Measurements from ENCODE around the gene JAG1. TPM values are rescaled to one million over a fixed set of nuclear protein-coding genes. Genes with fewer than 3 reads are reported as not detected.

JAG1 gene
- total RNA-seq, 1 experiment from 2014 or later, result 45.2 TPM

GRCh38 chr20:10641467-10641866 lies 32.3 kb downstream of the JAG1 start:
- ChIA-PET CTCF (no interaction called here), POLR2A (interaction anchor here (0.5 kb wide), 1 partner anchor 28 kb away, joined by 3 read pairs; no protein-coding TSS in a partner anchor)
- Mint-ChIP-seq H3K36me3 (peaks cover 82% of the 10 kb centered on the region), H3K9me3 (no peaks in the 10 kb centered on the region), H3K27me3 (ENCODE audit: low read depth) (no peaks in the 10 kb centered on the region), H3K4me1 (peaks cover 30% of the 10 kb centered on the region), H3K4me3 (no peak overlapping the region), H3K27ac (no peak overlapping the region; the same call in 1 of the 2 replicates)
- no peak for DNase-seq (ENCODE audit: low spot score)
- no peak for ATAC-seq
- no peak for TF ChIP-seq ZNF396 (CRISPR knock-in tag; IDR thresholded peaks at IDR 0.05; ENCODE audit: borderline replicate concordance)
- no peak for TF ChIP-seq ZNF138 (CRISPR knock-in tag; conservative IDR thresholded peaks at IDR 0.05)
- no peak for TF ChIP-seq ZSCAN18 (CRISPR knock-in tag; IDR thresholded peaks at IDR 0.05)
- no peak for TF ChIP-seq GABPB1 (CRISPR knock-in tag; IDR thresholded peaks at IDR 0.05)
- TF ChIP-seq, protein P1, sequence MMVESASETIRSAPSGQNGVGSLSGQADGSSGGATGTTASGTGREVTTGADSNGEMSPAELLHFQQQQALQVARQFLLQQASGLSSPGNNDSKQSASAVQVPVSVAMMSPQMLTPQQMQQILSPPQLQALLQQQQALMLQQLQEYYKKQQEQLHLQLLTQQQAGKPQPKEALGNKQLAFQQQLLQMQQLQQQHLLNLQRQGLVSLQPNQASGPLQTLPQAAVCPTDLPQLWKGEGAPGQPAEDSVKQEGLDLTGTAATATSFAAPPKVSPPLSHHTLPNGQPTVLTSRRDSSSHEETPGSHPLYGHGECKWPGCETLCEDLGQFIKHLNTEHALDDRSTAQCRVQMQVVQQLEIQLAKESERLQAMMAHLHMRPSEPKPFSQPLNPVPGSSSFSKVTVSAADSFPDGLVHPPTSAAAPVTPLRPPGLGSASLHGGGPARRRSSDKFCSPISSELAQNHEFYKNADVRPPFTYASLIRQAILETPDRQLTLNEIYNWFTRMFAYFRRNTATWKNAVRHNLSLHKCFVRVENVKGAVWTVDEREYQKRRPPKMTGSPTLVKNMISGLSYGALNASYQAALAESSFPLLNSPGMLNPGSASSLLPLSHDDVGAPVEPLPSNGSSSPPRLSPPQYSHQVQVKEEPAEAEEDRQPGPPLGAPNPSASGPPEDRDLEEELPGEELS (CRISPR knock-in tag; IDR thresholded peaks at IDR 0.05), result no peak
- no peak for TF ChIP-seq ZNF263 (CRISPR knock-in tag; IDR thresholded peaks at IDR 0.05; ENCODE audit: low read depth)
- TF ChIP-seq GRHL2 (CRISPR knock-in tag; IDR thresholded peaks at IDR 0.05; ENCODE audit: insufficient replicate concordance, severe bottlenecking), result no peak
- TF ChIP-seq, protein P2, sequence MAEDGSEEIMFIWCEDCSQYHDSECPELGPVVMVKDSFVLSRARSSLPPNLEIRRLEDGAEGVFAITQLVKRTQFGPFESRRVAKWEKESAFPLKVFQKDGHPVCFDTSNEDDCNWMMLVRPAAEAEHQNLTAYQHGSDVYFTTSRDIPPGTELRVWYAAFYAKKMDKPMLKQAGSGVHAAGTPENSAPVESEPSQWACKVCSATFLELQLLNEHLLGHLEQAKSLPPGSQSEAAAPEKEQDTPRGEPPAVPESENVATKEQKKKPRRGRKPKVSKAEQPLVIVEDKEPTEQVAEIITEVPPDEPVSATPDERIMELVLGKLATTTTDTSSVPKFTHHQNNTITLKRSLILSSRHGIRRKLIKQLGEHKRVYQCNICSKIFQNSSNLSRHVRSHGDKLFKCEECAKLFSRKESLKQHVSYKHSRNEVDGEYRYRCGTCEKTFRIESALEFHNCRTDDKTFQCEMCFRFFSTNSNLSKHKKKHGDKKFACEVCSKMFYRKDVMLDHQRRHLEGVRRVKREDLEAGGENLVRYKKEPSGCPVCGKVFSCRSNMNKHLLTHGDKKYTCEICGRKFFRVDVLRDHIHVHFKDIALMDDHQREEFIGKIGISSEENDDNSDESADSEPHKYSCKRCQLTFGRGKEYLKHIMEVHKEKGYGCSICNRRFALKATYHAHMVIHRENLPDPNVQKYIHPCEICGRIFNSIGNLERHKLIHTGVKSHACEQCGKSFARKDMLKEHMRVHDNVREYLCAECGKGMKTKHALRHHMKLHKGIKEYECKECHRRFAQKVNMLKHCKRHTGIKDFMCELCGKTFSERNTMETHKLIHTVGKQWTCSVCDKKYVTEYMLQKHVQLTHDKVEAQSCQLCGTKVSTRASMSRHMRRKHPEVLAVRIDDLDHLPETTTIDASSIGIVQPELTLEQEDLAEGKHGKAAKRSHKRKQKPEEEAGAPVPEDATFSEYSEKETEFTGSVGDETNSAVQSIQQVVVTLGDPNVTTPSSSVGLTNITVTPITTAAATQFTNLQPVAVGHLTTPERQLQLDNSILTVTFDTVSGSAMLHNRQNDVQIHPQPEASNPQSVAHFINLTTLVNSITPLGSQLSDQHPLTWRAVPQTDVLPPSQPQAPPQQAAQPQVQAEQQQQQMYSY (CRISPR knock-in tag; IDR thresholded peaks at IDR 0.05), result no peak
- no peak for TF ChIP-seq USF2 (CRISPR knock-in tag; IDR thresholded peaks at IDR 0.05)

DNA sequence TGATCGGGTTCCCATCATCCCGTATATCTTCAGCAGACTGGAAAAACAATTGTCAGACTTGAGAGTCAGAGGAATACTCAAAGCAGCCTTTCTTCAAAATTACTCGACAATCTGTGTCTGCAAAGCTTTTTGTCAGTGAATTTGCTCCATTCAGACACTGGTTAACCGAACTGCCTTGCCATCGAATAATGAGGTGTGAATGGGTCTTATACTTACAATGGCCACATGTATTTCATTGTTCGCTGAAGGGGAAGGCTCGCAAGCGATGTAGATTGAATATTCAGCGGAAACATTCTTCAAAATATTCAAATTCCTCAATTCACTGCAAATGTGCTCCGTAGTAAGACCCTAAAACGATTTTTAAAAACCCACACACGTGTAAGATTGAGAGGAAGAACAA lies 32.9 kb downstream of the JAG1 start:
- Mint-ChIP-seq H3K27me3 (ENCODE audit: low read depth) (no peaks in the 10 kb centered on the region), H3K4me1 (peaks cover 36% of the 10 kb centered on the region), H3K9me3 (no peaks in the 10 kb centered on the region), H3K4me3 (no peak overlapping the region), H3K27ac (no peak overlapping the region; the same call in 1 of the 2 replicates), H3K36me3 (peaks cover 76% of the 10 kb centered on the region)
- CTCF ChIA-PET, result interaction anchor here (0.5 kb wide), 1 partner anchor 33 kb away, joined by 3 read pairs; the partner anchor contains the start of gene JAG1
- POLR2A ChIA-PET, result interaction anchor here (1.1 kb wide), 1 partner anchor 32 kb away, joined by 3 read pairs; no protein-coding TSS in a partner anchor
- ATAC-seq, result no peak
- DNase-seq (ENCODE audit: low spot score), result no peak
- TF ChIP-seq, protein P3, sequence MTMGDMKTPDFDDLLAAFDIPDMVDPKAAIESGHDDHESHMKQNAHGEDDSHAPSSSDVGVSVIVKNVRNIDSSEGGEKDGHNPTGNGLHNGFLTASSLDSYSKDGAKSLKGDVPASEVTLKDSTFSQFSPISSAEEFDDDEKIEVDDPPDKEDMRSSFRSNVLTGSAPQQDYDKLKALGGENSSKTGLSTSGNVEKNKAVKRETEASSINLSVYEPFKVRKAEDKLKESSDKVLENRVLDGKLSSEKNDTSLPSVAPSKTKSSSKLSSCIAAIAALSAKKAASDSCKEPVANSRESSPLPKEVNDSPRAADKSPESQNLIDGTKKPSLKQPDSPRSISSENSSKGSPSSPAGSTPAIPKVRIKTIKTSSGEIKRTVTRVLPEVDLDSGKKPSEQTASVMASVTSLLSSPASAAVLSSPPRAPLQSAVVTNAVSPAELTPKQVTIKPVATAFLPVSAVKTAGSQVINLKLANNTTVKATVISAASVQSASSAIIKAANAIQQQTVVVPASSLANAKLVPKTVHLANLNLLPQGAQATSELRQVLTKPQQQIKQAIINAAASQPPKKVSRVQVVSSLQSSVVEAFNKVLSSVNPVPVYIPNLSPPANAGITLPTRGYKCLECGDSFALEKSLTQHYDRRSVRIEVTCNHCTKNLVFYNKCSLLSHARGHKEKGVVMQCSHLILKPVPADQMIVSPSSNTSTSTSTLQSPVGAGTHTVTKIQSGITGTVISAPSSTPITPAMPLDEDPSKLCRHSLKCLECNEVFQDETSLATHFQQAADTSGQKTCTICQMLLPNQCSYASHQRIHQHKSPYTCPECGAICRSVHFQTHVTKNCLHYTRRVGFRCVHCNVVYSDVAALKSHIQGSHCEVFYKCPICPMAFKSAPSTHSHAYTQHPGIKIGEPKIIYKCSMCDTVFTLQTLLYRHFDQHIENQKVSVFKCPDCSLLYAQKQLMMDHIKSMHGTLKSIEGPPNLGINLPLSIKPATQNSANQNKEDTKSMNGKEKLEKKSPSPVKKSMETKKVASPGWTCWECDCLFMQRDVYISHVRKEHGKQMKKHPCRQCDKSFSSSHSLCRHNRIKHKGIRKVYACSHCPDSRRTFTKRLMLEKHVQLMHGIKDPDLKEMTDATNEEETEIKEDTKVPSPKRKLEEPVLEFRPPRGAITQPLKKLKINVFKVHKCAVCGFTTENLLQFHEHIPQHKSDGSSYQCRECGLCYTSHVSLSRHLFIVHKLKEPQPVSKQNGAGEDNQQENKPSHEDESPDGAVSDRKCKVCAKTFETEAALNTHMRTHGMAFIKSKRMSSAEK (CRISPR knock-in tag; IDR thresholded peaks at IDR 0.05; ENCODE audit: borderline replicate concordance), result no peak
- TF ChIP-seq, protein P4, sequence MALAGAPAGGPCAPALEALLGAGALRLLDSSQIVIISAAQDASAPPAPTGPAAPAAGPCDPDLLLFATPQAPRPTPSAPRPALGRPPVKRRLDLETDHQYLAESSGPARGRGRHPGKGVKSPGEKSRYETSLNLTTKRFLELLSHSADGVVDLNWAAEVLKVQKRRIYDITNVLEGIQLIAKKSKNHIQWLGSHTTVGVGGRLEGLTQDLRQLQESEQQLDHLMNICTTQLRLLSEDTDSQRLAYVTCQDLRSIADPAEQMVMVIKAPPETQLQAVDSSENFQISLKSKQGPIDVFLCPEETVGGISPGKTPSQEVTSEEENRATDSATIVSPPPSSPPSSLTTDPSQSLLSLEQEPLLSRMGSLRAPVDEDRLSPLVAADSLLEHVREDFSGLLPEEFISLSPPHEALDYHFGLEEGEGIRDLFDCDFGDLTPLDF (CRISPR knock-in tag; IDR thresholded peaks at IDR 0.05), result no peak
- no peak for TF ChIP-seq TEAD4 (CRISPR knock-in tag; IDR thresholded peaks at IDR 0.05)
- TF ChIP-seq EMX1 (CRISPR knock-in tag; IDR thresholded peaks at IDR 0.05), result no peak
- TF ChIP-seq, protein P5, sequence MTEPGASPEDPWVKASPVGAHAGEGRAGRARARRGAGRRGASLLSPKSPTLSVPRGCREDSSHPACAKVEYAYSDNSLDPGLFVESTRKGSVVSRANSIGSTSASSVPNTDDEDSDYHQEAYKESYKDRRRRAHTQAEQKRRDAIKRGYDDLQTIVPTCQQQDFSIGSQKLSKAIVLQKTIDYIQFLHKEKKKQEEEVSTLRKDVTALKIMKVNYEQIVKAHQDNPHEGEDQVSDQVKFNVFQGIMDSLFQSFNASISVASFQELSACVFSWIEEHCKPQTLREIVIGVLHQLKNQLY (CRISPR knock-in tag; IDR thresholded peaks at IDR 0.05), result no peak
